Retinal pigment epithelial cell (primary cell): ENCODE results near the gene SLC35D2.

Source experiments
- DNase-seq: peaks from one replicate; pipeline ENCODE4 v3.0.0-alpha.2; 2010; ENCODE audit warnings: low read depth
- H3K4me3 ChIP-seq: 2 replicates; pipeline ENCODE4 v1.5.1; 2011; ENCODE audit warnings: mild to moderate bottlenecking, low read length, control low read depth, moderate library complexity
- TF ChIP-seq, protein P1 (sequence below): conservative IDR thresholded peaks from 2 replicates; pipeline ENCODE4 v1.5.1; 2011; ENCODE audit warnings: low read depth, low read length, control low read depth, inconsistent platforms

SLC35D2 gene

DNA sequence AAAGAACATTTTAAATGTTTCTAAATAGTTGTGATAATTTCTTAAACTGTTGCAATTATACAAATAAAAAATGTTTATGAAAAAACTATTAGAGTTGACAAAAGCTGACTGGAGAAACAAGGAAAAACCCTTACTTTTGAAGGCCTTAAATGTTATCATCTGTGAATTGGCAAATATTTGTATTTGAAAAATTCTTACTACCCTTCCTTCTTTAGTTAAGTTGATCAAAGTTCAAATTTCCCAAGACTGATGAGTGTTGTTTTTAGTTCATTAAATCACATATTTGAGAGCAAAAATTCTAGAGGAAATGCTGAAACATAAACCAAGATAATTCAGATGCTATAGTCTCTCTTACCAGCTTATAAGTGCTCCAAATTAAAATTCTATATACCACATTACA is 2.6 kb upstream of the SLC35D2 start:
- no peak for DNase-seq
- TF ChIP-seq, protein P1, sequence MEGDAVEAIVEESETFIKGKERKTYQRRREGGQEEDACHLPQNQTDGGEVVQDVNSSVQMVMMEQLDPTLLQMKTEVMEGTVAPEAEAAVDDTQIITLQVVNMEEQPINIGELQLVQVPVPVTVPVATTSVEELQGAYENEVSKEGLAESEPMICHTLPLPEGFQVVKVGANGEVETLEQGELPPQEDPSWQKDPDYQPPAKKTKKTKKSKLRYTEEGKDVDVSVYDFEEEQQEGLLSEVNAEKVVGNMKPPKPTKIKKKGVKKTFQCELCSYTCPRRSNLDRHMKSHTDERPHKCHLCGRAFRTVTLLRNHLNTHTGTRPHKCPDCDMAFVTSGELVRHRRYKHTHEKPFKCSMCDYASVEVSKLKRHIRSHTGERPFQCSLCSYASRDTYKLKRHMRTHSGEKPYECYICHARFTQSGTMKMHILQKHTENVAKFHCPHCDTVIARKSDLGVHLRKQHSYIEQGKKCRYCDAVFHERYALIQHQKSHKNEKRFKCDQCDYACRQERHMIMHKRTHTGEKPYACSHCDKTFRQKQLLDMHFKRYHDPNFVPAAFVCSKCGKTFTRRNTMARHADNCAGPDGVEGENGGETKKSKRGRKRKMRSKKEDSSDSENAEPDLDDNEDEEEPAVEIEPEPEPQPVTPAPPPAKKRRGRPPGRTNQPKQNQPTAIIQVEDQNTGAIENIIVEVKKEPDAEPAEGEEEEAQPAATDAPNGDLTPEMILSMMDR, result no peak
- H3K4me3 ChIP-seq, result no peak overlapping the region

DNA sequence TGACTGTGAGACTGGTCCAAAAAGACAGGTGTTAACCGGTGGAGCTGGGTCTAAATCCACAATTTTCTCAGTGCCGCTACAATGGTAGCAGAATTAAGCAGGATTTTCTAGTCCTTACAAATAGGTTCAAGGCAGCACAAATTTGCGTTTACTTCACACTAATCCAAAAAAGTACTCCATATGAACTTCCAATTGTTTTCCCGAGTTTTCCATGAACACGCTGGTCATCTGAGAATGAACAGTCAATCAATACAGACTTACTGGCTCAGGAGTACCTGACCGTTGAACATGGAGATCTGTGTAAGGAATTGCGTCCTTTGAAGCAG is 709 bp downstream of the SLC35D2 start:
- no peak for DNase-seq
- H3K4me3 ChIP-seq, result peak overlapping the region; percentile 50
- TF ChIP-seq, protein P1, result no peak

DNA sequence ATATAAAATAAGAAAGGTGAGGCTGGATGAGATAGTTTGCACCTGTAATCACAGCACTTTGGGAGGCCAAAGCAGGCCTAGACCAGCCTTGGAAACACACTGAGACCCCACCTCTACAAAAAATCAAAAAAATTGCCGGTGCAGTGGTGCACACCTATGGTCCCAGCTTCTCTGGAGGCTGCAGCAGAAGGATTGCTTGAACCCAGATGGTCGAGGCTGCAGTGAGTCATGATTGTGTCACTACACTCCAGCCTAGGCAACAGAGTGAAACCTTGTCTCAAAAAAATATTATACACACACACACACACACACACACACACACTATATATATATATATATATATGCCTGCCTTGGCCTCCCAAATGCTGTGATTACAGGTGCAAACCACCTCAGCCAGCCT is 1.3 kb downstream of the SLC35D2 start:
- TF ChIP-seq, protein P1, result no peak
- H3K4me3 ChIP-seq, result no peak overlapping the region
- DNase-seq, result no peak

DNA sequence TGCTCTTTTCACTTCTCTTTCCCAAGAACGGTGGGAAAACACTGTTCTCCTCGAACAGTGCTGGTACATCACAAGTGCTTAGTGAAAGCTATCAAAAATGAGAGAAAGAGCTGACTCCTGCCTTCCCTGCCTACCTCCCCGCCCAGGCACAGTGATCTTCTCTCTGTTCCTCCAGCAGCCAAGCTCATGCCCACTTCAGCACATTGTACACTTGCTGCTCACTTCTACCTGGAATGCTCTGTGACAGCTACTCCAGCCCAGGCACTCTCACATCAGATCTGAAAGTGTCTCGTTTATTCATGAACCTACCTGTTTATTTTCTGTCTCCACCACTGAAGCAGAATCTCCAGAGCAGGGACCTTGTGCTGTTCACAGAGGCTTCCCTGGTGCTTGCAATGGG is 1.8 kb downstream of the SLC35D2 start:
- DNase-seq, result no peak
- TF ChIP-seq, protein P1, result no peak
- no peak overlapping the region for H3K4me3 ChIP-seq

DNA sequence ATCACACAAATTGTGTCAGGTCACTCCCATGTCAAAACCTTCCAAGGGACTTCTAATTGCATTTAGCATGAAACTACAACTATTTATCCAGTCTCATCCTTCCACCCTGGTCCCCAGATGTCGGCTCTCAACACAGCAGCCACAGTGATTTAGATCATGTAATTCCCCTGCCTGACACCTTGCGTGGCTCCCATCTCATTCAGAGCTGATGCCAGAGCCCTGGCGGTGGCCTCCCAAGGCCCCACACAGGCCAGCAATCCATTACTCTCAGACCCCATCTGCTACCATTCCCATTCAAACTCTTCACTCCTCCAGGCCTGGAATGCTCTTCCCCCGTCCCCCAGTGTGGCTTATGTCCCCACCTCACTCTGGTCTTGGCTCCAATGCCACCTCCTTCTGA is 2.4 kb downstream of the SLC35D2 start:
- no peak for DNase-seq
- TF ChIP-seq, protein P1, result no peak
- no peak overlapping the region for H3K4me3 ChIP-seq

DNA sequence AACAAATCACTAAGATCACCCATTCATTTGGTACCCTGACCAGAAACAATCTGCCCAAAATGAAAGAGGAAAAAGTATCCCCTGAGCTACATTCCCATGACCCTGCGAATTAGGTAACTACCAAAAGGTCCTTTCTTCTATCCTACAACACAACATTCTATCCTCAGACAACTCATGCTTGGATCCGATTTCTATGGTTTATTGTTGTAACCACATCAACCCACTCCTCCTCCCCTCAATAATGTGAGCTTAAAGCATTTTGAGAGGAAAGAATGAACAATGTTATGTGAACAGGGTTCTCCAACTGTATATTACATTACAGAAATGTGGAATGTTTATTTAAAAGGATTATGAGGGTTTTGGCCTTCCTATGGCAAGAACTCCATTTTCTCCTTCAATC is 4.0 kb downstream of the SLC35D2 start:
- H3K4me3 ChIP-seq, result no peak overlapping the region
- TF ChIP-seq, protein P1, result no peak
- DNase-seq, result no peak

DNA sequence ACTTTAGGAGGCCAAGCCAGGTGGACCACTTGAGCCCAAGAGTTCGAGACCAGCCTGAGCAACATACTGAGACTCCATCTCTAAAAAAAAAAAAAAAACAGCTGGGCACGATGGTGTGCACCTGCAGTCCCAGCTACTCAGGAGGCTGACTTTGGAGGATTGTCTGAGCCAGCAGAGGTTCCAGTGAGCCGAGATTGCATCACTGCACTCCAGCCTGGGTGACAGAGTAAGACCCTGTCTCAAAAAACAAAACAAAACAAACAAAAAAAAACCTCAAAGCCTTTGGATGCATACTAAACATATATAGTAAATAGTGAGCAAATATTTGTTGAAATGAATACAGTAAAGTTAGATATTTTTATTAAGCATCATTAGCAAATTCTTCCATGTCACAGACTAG is 5.3 kb downstream of the SLC35D2 start:
- TF ChIP-seq, protein P1, result no peak
- DNase-seq, result no peak
- no peak overlapping the region for H3K4me3 ChIP-seq
